Erythroblast (primary cell): ENCODE data around the gene AGO3.
"Not testable (repeated sequence)": the region's sequence is repeated elsewhere in the genome, so short reads cannot be mapped to it uniquely, and the experiment has no call there.

Experiments
- DNase-seq, 2 experiments: peaks; one replicate each; lab custom pipeline; 2025; lab: John Stamatoyannopoulos, UW
- GATA1 ChIP-seq: IDR thresholded peaks from 2 replicates; pipeline ENCODE4 v1.6.1; 2011; ENCODE audit warnings: low read depth, mild to moderate bottlenecking, control low read depth, low read length, moderate library complexity
- POLR2A ChIP-seq: IDR thresholded peaks from 2 replicates; pipeline ENCODE4 v1.6.1; 2011; ENCODE audit warnings: mild to moderate bottlenecking, low read length

The AGO3 gene

DNA sequence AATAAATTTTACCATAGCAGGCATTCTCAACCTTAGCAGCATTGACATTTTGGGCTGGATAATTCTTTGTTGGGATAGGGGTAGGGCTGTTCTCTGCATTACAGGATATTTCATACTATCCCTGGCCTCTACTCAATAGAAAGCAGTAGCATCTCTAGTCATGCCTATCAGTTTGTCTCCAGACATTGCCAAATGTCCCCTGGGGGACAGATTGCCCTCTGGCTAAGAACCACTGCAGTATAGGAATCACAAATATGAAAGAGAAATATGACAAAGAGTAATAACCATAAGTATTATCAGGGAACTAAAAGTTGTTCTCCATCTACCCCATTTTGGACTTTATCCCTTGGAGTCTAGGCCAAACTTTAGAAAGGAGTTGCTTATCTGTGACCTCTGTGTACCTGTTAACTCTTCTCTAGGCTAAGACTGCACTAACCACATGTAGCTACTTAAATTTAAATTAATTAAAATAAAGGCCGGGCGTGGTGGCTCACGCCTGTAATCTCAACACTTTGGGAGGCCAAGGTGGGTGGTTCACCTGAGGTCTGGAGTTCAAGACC is 76.1 kb downstream of the AGO3 start:
- TF ChIP-seq GATA1 (no peak), POLR2A (no peak)
- DNase-seq, result no peak

DNA sequence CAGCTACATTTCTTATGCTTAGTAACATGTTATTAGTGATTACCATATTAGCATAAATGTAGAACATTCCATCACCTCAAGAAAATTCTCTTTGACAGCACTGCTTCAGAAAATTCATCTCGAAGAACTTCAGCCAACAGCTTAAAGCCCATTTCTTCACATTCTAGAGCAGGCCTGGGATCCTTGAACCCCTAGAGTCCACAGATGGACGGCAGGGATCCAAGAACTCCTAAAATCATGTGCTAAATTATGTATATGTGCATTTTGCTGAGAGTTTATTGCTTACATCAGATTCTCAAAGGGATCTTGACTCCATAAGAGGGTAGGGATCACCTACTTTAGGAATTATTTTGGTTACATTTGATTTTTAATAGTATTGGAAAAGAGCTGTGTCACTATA is 76.8 kb downstream of the AGO3 start:
- DNase-seq, result no peak
- TF ChIP-seq GATA1, result no peak

DNA sequence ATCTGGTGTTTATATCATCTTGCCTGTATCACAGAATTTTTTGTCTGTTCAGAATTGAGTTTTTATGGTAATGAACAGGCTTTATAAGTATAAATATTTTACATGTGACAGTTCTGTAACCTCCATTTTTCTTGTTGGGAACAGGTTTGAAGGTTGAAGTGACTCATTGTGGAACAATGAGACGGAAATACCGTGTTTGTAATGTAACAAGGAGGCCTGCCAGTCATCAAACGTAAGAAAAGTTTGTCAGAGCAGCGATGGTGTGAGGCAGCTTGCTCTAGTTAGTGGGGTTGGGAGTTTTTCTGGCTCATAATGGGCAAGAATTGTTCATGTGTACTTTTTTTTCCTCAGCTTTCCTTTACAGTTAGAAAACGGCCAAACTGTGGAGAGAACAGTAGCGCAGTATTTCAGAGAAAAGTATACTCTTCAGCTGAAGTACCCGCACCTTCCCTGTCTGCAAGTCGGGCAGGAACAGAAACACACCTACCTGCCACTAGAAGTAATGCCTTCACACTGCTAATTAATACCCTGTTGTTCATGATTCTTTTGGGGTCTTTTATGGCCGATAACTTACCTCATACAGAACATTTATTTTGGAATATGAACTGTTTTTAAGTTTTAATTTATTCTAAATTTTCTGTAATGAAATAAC is 77.8 kb downstream of the AGO3 start:
- DNase-seq, result no peak
- TF ChIP-seq GATA1, result no peak
- TF ChIP-seq POLR2A, result no peak

DNA sequence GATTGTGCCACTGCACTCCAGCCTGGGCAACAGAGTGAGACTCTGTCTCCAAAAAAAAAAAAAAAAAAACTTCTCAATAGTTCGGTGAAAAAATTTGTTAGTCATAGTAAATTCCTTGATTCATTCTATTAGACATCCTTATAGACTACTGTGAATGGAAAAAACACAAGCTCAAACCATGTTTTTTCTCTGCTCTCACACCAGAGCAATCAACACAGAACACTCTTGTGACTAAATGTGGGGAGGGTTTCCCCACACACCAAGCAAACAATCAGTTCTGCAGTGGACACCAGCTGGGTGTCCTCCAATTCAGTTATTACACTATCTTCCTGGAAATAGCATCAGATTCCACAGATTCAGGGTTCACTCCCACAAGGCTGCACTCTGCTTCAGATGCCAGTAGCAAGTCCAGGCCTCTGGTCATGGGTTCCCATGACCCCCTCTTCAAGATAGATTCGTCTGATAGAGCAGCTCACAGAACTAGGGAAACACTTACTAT is 83.9 kb downstream of the AGO3 start:
- DNase-seq, result no peak
- no peak for TF ChIP-seq GATA1
- TF ChIP-seq POLR2A, result no peak

DNA sequence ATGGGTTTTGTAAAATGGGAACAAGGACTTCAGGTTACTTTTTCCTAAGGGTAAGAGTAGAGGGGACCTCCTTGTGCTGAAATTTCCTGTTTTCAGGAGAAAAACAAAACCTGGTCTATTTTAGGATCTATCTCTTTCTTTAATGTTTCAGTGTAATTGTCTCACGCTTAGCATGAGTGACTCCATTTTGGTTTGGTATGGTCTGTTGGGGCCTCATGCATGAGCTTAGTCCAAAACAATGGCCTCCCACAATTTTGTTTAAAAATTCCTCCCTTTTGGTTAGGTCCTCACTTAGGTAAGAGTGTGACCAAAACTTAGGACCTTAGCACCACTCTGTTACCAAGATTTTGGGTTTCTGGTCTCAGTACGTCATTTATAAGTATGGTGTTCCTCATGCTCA is 85.8 kb downstream of the AGO3 start:
- no peak for DNase-seq
- TF ChIP-seq GATA1 (no peak), POLR2A (no peak)

DNA sequence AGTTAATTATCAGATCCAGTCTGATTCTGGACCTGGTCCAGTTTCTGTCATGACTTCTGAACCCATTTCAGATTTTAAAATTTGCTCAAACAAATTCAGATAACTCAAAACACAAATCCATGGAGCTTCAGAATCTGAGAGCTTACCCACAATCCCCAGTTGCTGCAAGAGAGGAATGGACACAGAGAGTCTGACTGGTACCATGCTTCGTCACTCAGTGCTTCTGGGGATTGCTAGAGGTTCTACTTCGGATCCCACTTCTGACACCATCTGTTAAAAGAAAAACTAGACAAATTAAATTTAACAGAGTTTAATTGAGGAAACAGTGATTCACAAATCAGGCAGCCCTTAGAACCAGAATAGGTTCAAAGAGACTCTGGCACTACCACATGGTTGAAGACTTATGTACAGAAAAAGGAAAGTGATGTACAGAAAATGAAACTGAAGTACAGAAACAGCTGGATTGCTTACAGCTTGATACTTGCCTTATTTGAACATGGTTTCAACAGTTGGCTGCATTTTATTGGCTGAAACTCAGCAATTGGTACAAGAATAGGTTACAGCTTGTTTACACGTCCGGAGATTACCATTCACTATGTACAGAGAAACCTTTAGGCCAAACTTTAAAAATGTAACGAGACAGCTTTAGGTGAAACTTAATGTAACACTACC is 92.3 kb downstream of the AGO3 start:
- DNase-seq, result no peak
- TF ChIP-seq GATA1 (no peak), POLR2A (no peak)

DNA sequence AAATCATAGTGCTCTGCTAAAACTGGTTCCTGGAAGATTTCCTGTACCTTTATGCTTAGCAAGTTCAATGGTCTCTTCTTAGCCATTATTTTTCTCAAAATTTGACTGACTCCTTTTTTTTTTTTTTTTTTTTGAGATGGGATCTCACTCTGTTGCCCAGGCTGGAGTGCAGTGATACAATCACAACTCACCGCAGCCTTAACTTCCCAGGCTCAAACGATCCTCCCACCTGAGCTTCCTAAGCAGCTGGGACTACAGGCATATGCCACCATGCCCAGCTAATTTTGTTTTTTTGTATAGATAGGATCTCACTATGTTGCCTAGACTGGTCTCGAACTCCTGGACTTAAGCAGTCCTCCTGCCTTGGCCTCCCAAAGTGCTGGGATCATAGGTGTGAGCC is 93.1 kb downstream of the AGO3 start:
- DNase-seq, result not testable (repeated sequence)

DNA sequence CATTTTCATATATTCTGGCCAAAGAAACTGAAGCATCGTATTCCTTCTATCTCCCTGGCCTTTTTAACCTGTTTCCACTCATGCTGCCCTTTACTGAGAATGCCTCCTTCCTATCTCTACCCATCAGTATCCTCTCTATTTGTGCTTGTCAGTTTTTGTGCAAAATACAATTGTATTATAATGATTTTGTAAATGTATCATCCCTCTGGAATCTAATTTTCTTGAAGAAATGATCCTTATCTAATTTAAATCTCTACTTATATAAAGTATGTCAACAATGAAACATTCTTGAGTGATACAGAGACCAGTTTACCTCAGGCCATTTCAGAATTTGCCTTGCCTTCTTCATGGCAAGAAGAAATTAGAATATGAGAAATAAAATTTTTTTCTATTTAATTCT is 93.9 kb downstream of the AGO3 start:
- TF ChIP-seq POLR2A (no peak), GATA1 (no peak)
- no peak for DNase-seq

DNA sequence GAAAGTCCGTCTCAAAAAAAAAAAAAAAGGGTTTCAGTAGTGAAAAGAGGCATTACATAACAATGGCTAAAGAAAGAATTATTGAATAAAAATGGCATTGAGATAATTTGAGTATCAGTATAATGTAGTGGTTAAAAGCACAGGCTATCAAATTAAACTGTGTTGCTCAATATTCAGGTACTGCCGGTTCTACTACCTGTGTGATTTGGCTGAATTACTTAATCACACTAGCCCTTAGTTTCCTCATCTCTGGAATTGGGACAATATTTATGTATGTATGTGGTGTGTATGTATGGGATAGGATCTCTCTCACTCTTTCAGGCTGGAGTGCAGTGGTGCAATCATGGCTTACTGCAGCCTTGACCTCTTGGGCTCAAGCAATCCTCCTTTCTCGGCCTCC is 96.9 kb downstream of the AGO3 start:
- TF ChIP-seq GATA1, result no peak
- TF ChIP-seq POLR2A, result no peak
- DNase-seq, result no peak

DNA sequence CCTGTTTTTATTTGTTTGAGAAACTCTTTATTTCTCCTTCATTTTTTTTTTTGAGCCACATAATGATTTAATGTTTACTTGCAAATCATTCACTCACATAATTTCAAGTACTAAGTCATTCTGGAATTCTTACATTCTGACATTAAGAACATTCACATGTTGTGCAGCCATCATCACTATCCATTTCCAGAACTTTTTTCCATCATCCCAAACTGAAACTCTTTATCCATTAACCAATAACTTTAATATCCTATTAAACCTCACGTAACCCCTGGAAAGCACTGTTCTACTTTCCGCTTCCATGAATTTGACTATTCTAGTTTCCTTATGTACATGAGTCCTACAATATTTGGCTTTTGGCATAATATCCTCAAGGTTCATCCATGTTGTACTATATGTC is 100.5 kb downstream of the AGO3 start:
- no peak for TF ChIP-seq GATA1
- no peak for TF ChIP-seq POLR2A
- no peak for DNase-seq

DNA sequence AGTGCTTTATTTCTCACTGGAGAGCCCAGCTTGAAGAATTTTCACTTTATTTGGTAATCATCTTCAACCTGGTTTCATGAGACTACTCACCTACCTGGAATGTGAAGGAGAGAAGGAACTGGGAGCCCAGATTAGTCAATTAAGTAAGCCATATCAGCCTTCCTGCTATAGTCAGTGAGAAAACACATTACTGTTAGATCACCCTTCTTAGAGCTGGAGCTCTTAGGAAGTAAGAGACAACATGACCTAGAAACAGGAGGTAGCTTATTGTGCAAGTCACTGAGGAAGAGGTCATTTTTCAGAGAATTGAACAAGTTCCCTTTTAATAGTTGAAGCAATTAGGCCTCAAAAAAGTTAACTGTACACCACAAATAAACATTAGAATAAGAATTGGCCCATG is 103.8 kb downstream of the AGO3 start:
- peak; percentile 8 to 29 for DNase-seq
- TF ChIP-seq POLR2A (no peak), GATA1 (no peak)

DNA sequence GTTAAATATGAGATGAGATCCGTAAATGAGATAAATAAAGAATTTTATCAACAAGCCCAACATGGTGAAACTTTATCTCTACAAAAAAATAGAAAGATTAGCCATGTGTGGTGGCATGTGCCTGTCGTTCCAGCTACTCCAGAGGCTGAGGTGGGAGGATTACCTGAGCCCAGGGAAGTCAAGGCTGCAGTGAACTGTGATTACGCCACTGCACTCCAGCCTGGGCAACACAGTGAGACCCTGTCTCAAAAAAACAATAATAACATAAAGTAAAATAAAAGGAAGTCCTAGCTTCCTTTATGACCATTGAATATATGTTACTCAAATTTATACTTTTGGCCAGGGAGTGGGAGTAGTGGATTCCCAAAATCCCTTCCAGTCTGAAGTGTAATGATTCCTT is 104.2 kb downstream of the AGO3 start:
- peak in 1 of 2 experiments; percentile 29 for DNase-seq
- TF ChIP-seq GATA1 (no peak), POLR2A (no peak)

DNA sequence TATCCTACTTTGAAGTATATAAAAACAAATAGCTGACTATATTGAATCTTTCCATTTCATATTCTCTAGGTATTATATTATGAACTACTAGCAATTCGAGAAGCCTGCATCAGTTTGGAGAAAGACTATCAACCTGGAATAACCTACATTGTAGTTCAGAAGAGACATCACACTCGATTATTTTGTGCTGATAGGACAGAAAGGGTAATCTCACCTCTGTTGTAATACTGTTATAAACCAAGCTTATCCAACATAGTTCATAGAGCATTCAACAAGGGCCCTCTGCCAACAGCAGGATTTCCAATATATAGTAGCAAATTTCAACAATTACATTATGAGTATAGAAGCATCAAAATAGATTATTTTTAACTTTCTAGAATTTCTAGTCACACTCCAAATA is 109.3 kb downstream of the AGO3 start:
- TF ChIP-seq POLR2A (no peak), GATA1 (no peak)
- no peak for DNase-seq

DNA sequence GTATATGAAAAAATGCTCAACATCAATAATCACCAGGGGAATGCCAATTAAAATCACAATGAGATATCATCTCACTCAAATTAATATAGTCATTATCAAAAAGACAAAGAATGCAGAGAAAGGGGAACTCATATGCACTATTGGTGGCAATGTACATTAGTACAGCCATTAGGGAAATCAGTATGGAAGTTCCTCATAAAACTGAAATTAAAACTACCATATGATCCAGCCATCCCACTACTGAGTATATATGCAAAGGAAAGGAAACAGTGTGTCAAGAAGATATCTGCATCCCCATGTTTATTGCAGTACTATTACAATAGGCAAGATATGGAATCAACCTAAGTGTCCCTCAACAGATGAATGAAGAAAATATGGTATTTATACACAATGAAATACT is 120.9 kb downstream of the AGO3 start:
- no peak for DNase-seq
- TF ChIP-seq POLR2A (no peak), GATA1 (no peak)
